ENCODE data around the gene PABPC4L.
"Not testable (repeated sequence)": the region's sequence is repeated elsewhere in the genome, so short reads cannot be mapped to it uniquely, and the experiment has no call there.

The PABPC4L gene

DNA sequence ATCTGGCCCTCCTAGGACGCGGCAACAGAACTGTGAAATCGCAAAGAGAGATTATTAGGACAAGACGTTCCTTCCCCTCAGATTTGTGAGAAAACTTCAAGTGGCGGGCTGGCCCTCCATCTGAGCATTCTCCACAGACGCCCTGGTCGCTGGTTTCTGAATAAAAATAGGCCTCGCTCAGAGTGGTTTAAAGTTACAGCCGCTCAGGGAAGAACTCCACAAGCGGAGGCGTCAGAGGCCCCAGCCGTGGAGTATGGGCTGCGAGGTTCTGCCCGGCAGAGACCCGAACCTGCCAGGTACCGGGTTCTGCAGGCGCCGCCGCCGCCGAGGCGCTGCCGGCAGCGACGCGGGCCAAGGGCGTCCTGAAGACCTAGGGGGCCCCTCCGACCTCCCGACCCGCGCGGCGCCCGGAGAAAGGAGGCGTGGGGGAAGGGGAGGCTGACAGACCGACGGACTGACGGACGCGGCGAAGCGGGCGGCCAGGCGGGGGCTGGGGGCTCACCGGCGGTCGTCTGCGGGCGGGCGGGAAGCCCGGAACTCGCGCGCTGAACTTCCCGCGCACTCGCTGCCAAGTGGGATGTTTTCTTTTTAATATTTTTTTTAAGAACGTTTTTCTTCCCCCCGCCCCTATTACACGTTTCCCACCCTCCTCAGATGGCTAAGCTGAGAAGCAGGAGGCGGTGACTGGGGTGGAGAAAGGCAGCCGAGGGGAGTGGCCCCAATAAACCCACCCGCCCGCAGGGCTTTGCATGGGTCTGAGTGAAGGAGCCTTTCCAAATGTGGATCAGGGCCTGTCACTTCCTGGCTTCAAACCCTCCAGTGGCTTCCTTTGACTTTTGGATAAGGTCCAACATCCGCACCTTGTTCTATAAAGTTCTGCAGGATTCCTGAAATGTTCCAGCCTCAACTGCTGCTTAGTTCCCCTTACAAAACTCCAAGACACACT, at the start of gene PABPC4L:
PABPC4L (minus strand) TSS at position 574 of the 946 bp plus-strand sequence. CDS start 770 bp downstream, outside the sequence.
- DNase-seq = no peak

DNA sequence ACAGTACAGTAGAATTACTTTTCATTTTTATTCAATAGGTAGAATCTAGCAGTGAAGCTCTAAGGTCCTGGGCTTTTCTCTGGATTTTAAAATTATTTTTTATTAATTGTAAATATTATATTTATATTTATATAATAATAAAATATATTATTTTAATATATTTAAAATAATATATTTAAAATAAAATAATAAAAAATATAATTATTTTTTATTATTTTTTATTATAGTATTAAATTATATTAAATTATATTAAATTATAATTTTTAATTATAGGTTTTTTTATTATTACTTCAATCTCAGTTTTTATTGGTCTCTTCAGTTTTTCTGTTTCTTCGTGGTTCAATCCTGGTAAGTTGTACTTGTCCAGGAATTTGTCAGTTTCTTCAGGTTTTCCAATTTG, 49.7 kb upstream of the PABPC4L start:
- DNase-seq = no peak

DNA sequence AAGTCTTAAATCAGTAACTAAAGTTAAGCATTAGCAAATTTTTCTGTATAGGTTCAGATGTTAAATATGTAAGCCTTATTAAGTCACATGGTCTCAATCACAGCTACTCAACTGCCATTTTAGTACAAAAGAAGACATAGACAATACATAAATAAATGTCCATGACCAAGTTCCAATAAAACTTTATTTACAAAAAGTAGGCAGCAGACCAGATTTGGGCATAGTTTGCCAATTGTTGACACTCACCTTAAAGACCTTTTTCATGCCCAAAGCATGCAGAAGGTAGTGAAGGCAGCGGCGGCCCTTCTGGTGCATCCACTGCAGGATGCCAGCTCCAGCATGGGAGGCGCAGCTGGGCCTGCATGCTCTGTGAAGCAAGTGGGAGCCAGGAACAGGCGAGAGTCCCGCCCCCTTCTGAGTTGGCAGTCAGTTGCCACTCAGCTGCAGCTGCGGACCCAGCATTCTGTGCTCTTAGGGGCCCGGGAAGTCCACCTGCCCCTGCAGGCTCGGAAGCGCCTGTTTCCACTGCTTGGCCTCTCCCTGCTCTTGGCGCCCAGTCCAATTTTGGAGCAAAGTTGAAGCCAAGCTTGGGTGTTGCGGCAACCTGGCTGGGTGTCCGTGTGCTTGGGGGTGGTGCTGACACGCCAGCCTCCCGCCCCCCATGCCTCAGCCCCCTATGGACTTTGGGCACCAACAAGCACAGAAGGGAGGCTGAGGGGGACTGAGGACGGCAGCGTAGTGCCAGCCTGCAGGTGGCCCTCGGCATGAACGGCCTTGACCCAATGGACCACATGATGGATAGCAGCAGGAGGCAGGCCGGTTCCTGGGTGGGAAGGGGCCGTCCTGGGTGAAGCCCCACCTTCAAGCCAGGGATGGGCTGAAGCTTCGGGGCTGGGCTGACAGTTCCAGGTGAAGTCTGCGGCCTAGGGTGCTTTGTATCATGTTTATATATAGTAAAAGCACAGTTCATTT, 42.4 kb upstream of the PABPC4L start:
- DNase-seq = no peak

DNA sequence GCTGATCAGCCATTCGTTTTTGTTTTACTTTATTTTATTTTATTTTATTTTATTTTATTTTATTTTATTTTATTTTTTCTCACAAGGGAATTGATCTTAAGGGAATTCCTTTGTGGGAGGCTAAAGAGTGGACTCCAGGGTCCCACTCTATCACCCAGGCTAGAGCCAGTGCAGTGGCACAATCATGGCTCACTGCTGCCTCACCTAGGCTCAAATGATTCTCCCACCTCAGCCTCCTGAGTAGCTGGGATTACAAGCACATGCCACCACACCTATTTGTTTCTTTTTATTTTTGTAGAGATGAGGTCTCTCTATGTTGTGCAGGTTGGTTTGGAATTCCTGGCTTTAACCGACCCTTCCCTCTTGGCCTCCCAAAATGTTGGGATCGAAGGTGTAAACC, 17.5 kb upstream of the PABPC4L start:
- no peak for DNase-seq

DNA sequence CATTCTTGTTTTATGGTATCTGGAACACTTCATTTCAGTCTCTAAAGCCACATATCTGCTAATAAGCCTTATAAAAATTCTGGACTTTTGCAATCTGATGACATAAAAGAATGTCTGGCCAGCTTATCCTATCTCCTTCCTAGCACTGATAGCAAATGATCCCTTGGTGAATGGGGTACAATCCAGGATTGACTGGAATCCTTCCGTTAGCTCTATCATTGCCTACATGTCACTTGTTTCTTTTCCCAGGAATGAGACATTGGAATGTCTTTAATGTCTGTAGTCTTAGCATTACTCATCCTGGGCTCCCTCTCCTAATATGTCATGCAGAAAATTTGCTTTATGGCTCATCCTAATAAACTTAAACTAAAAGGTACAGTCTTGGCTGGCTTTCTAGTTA, 14.8 kb upstream of the PABPC4L start:
- no peak for DNase-seq

DNA sequence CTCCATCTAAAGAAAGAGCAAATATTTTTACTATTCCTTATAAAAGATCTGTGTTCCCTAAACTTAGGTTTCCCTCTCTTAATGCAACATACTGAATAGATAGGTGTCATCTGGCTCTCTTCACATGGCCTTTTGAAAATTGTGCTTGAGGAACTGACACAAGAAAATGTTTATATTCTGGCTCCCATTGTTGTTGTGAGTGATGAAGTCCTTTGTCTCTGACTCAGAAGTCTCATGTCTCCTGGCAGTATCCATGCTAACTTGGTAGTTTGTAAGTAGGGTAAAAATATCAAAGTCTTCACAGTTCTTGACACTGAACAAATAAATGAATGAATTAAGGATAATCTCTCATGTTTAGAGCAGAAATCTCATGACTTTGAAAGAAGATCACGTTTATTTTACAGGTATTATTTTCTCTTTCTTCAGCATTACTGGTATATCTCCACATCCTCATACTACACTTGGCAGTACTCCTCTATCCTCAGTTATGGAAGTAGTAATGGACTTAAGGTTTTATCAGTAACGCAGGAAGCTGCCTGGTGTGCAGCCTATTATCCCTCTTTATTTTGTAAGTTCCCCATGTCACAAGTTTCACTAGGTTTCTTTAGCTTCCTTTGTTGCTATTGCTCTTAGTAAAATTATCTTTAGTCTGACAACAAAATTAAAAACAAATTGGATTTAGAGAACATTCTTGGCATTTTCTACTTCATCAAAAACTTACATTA, 14.2 kb upstream of the PABPC4L start:
- DNase-seq = no peak

DNA sequence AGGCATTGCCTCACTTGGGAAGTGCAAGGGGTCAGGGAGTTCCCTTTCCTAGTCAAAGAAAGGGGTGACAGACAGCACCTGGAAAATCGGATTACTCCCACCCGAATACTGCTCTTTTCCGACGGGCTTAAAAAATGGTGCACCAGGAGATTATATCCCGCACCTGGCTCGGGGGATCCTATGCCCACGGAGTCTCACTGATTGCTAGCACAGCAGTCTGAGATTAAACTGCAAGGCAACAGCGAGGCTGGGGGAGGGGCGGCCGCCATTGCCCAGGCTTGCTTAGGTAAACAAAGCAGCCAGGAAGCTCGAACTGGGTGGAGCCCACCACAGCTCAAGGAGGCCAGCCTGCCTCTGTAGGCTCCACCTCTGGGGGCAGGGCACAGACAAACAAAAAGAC, 6.4 kb upstream of the PABPC4L start:
- not testable (repeated sequence) for DNase-seq

DNA sequence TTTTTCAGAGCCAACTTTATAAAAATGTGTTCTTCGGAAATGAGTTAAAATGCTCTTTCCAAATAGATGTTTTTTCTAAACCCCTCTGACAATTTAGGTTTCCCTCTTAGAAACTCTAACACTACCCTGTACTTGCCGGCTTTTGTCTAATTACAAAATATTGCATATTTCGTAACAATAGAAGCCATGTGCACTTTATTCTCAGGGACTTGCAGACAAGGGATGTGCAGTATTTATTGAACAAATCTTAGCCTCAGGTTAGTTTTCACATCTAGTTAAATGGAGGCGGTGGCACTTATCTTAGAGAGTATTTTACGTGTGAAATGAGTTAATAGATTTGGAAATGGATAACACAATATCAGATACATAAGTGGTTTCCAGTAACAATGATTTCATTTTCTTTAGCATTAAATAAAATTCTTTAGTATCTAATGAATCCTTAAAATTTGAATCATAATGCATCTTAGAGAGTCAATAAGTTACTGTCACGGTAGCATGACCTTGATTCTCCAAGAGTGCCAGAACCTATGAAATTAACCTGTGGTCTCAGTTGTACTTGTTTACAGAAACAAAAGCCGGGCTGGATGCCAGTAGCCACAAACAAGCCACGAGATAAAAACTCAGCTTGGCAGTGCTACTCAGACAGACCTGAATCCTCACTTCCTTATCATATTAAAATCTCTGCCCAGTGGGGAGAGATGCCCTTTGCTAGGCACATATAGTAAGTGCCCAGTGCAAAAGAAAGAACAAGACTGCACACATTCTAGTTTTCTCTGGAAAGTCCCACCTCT, 772 bp upstream of the PABPC4L start:
- no peak for DNase-seq

DNA sequence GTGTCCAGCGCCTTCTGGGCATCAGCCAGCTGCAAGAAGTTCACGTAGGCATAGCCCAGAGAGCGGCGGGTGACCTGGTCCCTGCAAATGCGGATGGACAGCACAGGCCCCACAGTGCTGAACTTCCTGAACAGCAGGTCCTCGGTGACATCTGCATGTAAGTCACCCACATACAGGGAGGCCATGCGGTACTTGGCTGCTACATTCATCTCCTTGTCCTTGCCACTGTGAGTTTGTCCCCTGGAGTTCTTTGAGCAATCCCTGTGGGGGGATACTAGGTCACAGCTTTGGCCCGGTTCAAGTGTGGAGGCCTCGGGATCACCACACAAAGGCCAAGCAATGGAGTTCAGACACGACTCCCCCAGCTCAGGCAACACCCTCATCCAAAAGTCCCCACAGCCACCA, 776 bp downstream of the PABPC4L start:
- DNase-seq = no peak

DNA sequence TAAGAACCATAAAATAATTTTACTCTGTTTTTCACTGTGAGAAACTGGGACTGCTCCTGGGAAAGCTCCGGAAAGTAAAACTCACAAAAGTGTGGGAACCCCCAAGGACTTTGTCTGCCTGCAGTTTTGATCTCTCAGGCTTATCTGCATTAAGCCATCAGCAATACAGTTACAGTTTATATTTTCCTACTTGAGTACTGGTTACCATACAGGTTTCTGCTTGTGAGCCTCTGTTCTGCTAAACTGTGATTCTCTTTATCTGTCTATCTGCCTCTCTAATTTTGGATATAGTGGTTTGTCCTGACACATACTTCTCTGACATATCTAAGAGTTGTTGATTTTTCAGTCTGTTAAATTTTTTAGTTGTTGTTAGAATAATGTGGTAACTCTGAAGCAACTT, 11.6 kb downstream of the PABPC4L start:
- DNase-seq = no peak

DNA sequence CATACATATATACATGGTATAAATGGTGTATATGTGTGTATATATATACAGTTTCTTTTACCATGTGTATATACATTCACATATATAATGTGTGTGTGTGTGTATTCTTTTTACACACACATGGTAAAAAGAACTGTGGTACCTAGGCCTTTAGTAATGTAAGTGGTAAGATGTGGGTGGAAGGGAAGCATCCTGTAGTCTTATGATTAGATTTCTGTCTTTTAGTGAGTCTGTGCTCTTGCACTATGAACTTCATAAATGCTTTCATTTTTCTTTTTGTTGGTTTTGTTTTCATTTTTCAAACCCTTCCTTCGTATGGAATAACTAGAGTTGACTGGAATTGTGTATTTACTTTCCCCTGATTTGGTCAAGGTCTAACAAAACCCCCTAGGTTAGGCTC, 12.1 kb downstream of the PABPC4L start:
- DNase-seq = no peak

DNA sequence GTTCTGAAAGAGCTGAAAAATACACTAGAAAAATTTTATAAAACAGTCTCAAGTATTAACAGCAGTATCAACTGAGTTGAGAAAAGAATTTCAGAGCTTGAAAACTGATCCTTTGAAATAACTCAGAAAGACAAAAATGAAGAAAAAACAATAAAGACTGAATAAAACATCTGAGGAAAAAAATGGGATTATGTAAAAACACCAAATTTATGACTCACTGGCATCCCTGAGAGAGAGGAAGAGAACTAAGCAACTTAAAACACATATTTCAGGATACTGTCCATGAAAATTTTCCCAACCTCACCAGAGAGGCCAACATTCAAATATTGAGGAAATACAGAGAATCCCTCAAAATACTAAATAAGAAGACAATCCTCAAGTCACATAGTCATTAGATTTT, 22.9 kb downstream of the PABPC4L start:
- no peak for DNase-seq

DNA sequence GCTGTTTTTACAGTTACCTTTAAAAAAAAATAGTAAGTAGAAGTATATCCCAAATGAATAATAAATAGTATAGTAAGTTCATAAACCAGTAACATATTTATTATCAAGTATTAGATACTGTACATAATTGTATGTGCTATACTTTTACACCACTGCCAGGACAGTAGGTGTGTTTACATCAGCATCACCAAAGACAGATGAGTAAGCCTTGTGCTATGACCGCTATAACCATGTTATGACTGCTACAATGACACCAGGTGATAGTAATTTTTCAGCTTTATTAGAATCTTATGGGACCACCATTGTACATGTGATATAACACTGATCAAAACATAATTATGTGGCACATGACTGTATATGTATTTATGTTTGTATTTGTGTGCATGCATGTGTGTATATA, 27.3 kb downstream of the PABPC4L start:
- DNase-seq = no peak

DNA sequence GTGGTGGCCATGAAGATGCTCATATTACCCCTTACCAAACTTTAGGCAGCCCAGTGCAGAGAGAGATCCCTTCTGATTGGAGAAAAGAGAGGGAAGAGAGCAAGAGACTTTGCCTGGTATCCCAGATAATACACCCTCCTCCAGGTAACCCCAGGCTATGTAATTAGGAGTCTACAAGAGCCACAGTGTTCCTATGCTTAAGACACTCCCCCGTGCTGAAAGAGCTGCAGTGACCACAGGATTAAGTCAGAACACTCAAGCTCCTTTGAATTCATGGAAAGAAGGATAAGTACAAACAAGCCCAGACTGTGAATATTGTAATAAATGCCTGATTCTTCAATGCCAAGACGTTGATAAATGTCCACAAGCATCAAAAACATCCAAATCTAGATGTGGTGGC, 41.4 kb downstream of the PABPC4L start:
- no peak for DNase-seq

DNA sequence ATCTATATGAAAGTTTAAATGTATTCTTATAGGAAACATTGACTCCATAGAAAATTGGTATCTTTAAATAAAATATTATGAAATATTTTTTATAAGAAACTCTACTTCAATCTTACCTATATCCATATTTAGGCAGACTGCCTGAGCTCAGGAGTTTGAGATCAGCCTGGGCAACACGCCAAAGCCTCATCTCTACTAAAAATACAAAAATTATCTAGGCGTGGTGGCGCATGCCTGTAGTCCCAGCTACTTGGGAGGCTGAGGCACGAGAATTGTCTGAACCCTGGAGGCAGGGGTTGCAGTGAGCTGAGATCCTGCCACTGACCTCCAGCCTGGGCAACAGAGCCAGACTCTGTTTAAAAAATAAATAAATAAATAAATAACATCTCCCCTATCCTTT, 47.5 kb downstream of the PABPC4L start:
- DNase-seq = no peak

DNA sequence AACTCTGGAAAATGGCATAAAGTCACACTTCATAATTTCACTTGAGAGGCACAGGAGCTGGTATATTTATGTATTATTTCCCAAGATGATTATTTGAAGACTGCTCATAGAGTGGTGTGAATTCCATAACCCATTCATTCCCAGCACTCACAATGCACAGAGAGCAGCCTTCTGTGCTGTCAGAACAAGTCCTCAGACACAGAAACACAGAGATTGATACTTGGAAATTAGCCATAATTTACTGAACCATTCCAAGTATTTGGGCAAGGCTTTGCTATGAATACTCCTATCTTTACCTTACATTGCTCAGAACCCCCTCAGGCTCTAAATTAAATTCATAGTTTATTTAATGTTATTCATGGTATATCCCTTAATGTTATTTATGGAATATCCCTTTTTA, 53.6 kb downstream of the PABPC4L start:
- DNase-seq = no peak

All from activated CD4-positive, alpha-beta T cell treated with anti-CD3 and anti-CD28 coated beads, Interleukin-2, amount 50 U/mL, for 16 hours (primary cell).